H9 (cell line): ENCODE results near the gene LMF1. TPM values are rescaled to one million over a fixed set of nuclear protein-coding genes. Genes with fewer than 3 reads are reported as not detected.

Experiments used
- DNase-seq: peaks from one replicate; pipeline ENCODE4 v3.0.0-alpha.2; 2017
- H2AFZ ChIP-seq: one replicate; pipeline ENCODE4 v1.6.1; 2013; ENCODE audit warnings: mild to moderate bottlenecking, low read length, control low read depth, moderate library complexity
- H2AK5ac ChIP-seq: 2 replicates; pipeline ENCODE4 v1.6.1; 2013; ENCODE audit warnings: low read length, control low read depth, mixed read lengths; ENCODE audit not compliant: insufficient read length
- H2BK120ac ChIP-seq: one replicate; pipeline ENCODE4 v1.6.1; 2013; ENCODE audit warnings: low read depth, mild to moderate bottlenecking, low read length, control low read depth, inconsistent platforms; ENCODE audit not compliant: poor library complexity, severe bottlenecking
- H2BK12ac ChIP-seq: 2 replicates; pipeline ENCODE4 v1.6.1; 2013; ENCODE audit warnings: low read length, control low read depth, mixed read lengths, low read depth; ENCODE audit not compliant: insufficient read length
- H2BK15ac ChIP-seq: 2 replicates; pipeline ENCODE4 v1.6.1; 2013; ENCODE audit warnings: low read depth, low read length, control low read depth
- H2BK20ac ChIP-seq: one replicate; pipeline ENCODE4 v1.6.1; 2013; ENCODE audit warnings: low read depth, mild to moderate bottlenecking, low read length, control low read depth, inconsistent platforms; ENCODE audit not compliant: poor library complexity, severe bottlenecking
- H2BK5ac ChIP-seq: 2 replicates; pipeline ENCODE4 v1.6.1; 2013; ENCODE audit warnings: low read length, control low read depth, mixed read lengths; ENCODE audit not compliant: insufficient read length
- H3K14ac ChIP-seq: 2 replicates; pipeline ENCODE4 v1.6.1; 2013; ENCODE audit warnings: low read length, control low read depth; ENCODE audit not compliant: insufficient read depth
- H3K18ac ChIP-seq: 2 replicates; pipeline ENCODE4 v1.6.1; 2013; ENCODE audit warnings: low read depth, mild to moderate bottlenecking, mixed read lengths, low read length, control low read depth; ENCODE audit not compliant: insufficient read length
- H3K23ac ChIP-seq: 2 replicates; pipeline ENCODE4 v1.6.1; 2013; ENCODE audit warnings: low read length, control low read depth, mixed read lengths, low read depth; ENCODE audit not compliant: insufficient read length
- H3K23me2 ChIP-seq: 2 replicates; pipeline ENCODE4 v1.6.1; 2013; ENCODE audit warnings: low read depth, mild to moderate bottlenecking, mixed read lengths, low read length, control low read depth; ENCODE audit not compliant: insufficient read length, poor library complexity, severe bottlenecking
- H3K27ac ChIP-seq: 2 replicates; pipeline ENCODE4 v1.5.1; 2013; ENCODE audit warnings: low read length, control low read depth, mixed read lengths, low read depth; ENCODE audit not compliant: insufficient read length
- H3K27me3 ChIP-seq: 2 replicates; pipeline ENCODE4 v1.6.1; 2013; ENCODE audit warnings: low read length, control low read depth, inconsistent platforms; ENCODE audit not compliant: insufficient read depth
- H3K4ac ChIP-seq: 2 replicates; pipeline ENCODE4 v1.6.1; 2013; ENCODE audit warnings: low read depth, mild to moderate bottlenecking, control low read depth, inconsistent platforms, low read length, moderate library complexity
- H3K4me1 ChIP-seq: 2 replicates; pipeline ENCODE4 v1.6.1; 2013; ENCODE audit warnings: low read length, control low read depth, inconsistent platforms; ENCODE audit not compliant: insufficient read depth
- H3K4me2 ChIP-seq: 2 replicates; pipeline ENCODE4 v1.6.1; 2013; ENCODE audit warnings: low read length, control low read depth, mixed read lengths; ENCODE audit not compliant: insufficient read length, insufficient read depth
- H3K56ac ChIP-seq: 2 replicates; pipeline ENCODE4 v1.6.1; 2013; ENCODE audit warnings: low read depth, mild to moderate bottlenecking, mixed read lengths, low read length, control low read depth; ENCODE audit not compliant: insufficient read length
- H3K79me1 ChIP-seq: 2 replicates; pipeline ENCODE4 v1.6.1; 2013; ENCODE audit warnings: low read depth, mild to moderate bottlenecking, moderate library complexity, low read length, control low read depth, inconsistent platforms; ENCODE audit not compliant: insufficient read depth, poor library complexity, severe bottlenecking
- H3K79me2 ChIP-seq: 2 replicates; pipeline ENCODE4 v1.6.1; 2013; ENCODE audit warnings: low read length, control low read depth, inconsistent platforms; ENCODE audit not compliant: insufficient read depth
- H3K9ac ChIP-seq: 2 replicates; pipeline ENCODE4 v1.6.1; 2013; ENCODE audit warnings: low read length, control low read depth, mixed read lengths; ENCODE audit not compliant: insufficient read length; ENCODE audit errors: extremely low read depth
- H3K9me3 ChIP-seq: one replicate; pipeline ENCODE4 v1.6.1; 2013; ENCODE audit warnings: low read depth, low read length, inconsistent platforms; ENCODE audit not compliant: control insufficient read depth
- H3T11ph ChIP-seq: one replicate; pipeline ENCODE4 v1.6.1; 2013; ENCODE audit warnings: mild to moderate bottlenecking, low read length, control low read depth, inconsistent platforms
- H4K20me1 ChIP-seq: one replicate; pipeline ENCODE4 v1.6.1; 2013; ENCODE audit not compliant: control insufficient read depth, insufficient read length, insufficient read depth
- H4K5ac ChIP-seq: 2 replicates; pipeline ENCODE4 v1.6.1; 2013; ENCODE audit warnings: low read depth, mild to moderate bottlenecking, mixed read lengths, low read length, control low read depth; ENCODE audit not compliant: insufficient read length
- H4K8ac ChIP-seq: replicated peaks from 2 replicates; pipeline ENCODE4 v1.6.1; 2013; ENCODE audit warnings: low read length, control low read depth, mixed read lengths, low read depth; ENCODE audit not compliant: insufficient read length
- H4K91ac ChIP-seq: 2 replicates; pipeline ENCODE4 v1.6.1; 2013; ENCODE audit warnings: low read depth, mild to moderate bottlenecking, moderate library complexity, mixed read lengths, low read length, control low read depth; ENCODE audit not compliant: insufficient read length
- H3K27ac Mint-ChIP-seq, 3 experiments: 2 replicates in 2 of 3; 3 replicates in 1 of 3; pipeline ENCODE4 v1.8.0; 2020 to 2021; ENCODE audit warnings: mixed read lengths in 3 of 3, mild to moderate bottlenecking in 1 of 3, moderate library complexity in 1 of 3
- H3K27me3 Mint-ChIP-seq: 2 replicates; pipeline ENCODE4 v1.8.0; 2021; ENCODE audit warnings: low read depth, mild to moderate bottlenecking, moderate library complexity, mixed read lengths
- H3K36me3 Mint-ChIP-seq, 3 experiments: 2 replicates in 2 of 3; 3 replicates in 1 of 3; pipeline ENCODE4 v1.8.0; 2020 to 2021; ENCODE audit warnings: low read depth in 3 of 3, mixed read lengths in 3 of 3; ENCODE audit not compliant: insufficient read depth in 1 of 3
- H3K4me1 Mint-ChIP-seq, 2 experiments: 2 replicates each; pipeline ENCODE4 v1.8.0; 2020; ENCODE audit warnings: mixed read lengths in 2 of 2
- H3K4me3 Mint-ChIP-seq, 2 experiments: 2 replicates in 1 of 2; 3 replicates in 1 of 2; pipeline ENCODE4 v1.8.0; 2020 to 2021; ENCODE audit warnings: mild to moderate bottlenecking in 2 of 2, mixed read lengths in 2 of 2, moderate library complexity in 1 of 2
- H3K9me3 Mint-ChIP-seq, 2 experiments: 2 replicates in 1 of 2; 3 replicates in 1 of 2; pipeline ENCODE4 v1.8.0; 2020; ENCODE audit warnings: mild to moderate bottlenecking in 2 of 2, mixed read lengths in 2 of 2, moderate library complexity in 1 of 2
- CTCF ChIP-seq: fragments of 200-600 bp; sonication (generic); conservative IDR thresholded peaks from 3 replicates; pipeline ENCODE4 v1.8.0; 2021; ENCODE audit warnings: antibody characterized with exemption, mild to moderate bottlenecking
- WGBS: extraction: QIAGEN DNeasy Blood & Tissue Kit; methylation state at CpG from one replicate; pipeline ENCODE4 v1.1.7; 2013; ENCODE audit warnings: missing lambda C conversion rate, low lambda C conversion rate, mixed read lengths; ENCODE audit not compliant: insufficient read length; ENCODE audit errors: extremely low coverage; 5-methylcytosine and 5-hydroxymethylcytosine counted together
- total RNA-seq: library from RNA; stranded (reverse); gene quantifications from 2 replicates; pipeline ENCODE4 v1.2.1, GENCODE V29; 2021

The LMF1 gene
- total RNA-seq, 1 experiment from 2014 or later: 7.1 TPM

GRCh38 chr16:939941-940340, 30.8 kb downstream of the LMF1 start:
- Histone ChIP-seq H2AK5ac (no peak overlapping the region), H4K20me1 (no peaks in the 10 kb centered on the region), H3T11ph (no peak overlapping the region), H2BK12ac (no peak overlapping the region), H3K4me1 (no peaks in the 10 kb centered on the region), H3K4ac (no peak overlapping the region), H3K9me3 (no peaks in the 10 kb centered on the region), H3K79me2 (no peaks in the 10 kb centered on the region), H3K23me2 (no peaks in the 10 kb centered on the region), H3K9ac (no peak overlapping the region), H3K23ac (no peak overlapping the region), H4K8ac (no peak overlapping the region), H3K14ac (no peak overlapping the region), H3K79me1 (no peaks in the 10 kb centered on the region), H2BK20ac (no peak overlapping the region), H3K27ac (no peak overlapping the region), H2BK120ac (no peak overlapping the region), H4K91ac (no peak overlapping the region), H4K5ac (no peak overlapping the region), H2BK15ac (no peak overlapping the region), H3K56ac (no peak overlapping the region), H3K27me3 (no peaks in the 10 kb centered on the region), H2AFZ (no peak overlapping the region), H3K18ac (no peak overlapping the region), H2BK5ac (no peak overlapping the region), H3K4me2 (no peak overlapping the region)
- no peak for TF ChIP-seq CTCF
- peaks cover 24 to 28% of the 10 kb centered on the region in 2 experiments for H3K9me3 Mint-ChIP-seq
- H3K4me1 Mint-ChIP-seq: no peaks in the 10 kb centered on the region
- H3K27me3 Mint-ChIP-seq: peaks cover 3% of the 10 kb centered on the region
- H3K4me3 Mint-ChIP-seq: no peak overlapping the region
- no peak for DNase-seq
- no peak overlapping the region for H3K27ac Mint-ChIP-seq
- peaks cover 12 to 24% (median 17%) of the 10 kb centered on the region in 3 experiments; a peak in 5 of 7 replicates for H3K36me3 Mint-ChIP-seq
- no CpG with 5 or more reads among the region's 17 CpGs for WGBS
